G401.6 (cell line): ENCODE measurements around the gene RAD23B.

Experiments used
- FAIRE-seq: peaks from 2 replicates; lab custom pipeline; 2012; peaks lifted over from hg19 to GRCh38; lab: Jason Lieb, UNC

RAD23B gene

DNA sequence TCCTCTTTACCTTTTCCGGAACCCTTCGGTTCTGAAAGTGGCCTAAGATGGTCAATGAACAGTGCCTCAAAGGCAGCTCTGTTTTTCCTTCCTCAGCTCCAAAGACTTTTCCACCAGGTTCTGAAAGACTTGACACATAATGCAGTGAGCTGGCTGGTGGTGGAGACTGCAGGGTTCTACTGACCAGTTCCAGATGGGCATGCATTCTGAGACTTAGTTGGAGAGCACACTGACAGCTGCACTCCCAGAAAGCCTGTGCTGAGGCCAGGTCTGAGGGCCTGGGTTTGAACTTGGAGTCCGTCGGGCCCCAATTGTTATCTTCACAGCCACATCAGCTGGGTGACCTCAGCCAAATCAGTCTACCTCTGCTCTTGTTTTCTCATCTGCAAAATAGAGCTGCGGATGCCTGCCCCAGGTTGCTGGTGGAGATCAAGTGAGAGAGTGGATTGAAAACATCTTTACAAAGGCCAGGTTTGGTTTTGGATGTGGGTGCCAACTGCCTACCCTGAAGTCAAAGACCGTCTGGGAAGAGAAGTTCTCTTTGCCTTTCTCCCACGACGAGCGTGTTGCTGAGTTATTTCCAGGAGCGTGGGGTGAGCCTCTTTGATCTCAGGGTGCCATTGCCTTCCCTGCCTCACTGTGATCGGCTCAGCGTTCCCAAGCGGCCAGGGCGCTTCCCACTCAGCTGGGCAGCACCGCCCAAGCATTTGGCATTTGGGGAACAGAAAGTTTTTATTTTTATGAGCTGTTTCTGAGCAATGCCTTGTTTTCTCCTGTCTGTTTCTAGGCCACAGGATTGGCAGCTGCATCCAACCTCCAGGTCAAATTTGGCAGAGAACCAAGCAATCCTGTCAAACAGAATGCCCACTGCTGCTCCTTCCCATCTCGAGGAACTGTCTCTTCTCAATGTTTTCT is 54.9 kb downstream of the RAD23B start:
- FAIRE-seq = no peak

DNA sequence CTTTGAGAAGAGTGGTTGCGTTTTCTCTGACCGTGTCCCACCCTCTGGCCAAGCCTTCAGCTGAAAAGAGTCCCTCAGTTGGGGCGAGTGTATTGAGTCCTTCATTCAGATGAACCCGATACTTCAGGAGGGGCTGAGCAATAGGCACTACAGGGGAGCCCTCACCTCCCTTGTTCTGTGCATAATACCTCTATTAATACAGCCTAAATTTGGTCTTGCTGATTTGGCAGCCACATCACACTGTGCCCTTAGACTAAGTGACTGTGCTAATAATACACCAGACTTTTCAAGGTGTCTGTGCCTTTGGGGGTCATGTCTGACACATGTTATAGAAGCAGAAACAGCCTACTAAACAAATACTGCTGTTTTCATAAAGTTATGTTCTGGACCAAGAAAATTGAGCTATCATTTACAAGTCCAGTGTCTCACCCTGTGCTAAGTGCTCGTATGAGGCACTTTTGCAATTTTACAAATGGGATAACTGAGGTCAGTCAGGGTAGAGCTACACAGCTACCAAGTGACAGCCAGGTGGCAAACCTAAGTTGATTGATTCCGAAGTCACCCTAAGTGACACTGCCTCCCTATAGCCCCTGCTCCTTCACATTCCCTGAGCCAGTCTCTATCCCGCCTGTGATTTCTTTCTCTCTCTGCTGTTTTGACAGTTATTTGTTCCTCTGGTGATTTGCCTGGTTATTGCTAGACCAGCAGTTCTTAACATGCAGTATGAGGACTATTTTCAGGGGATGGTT is 56.0 kb downstream of the RAD23B start:
- no peak for FAIRE-seq

DNA sequence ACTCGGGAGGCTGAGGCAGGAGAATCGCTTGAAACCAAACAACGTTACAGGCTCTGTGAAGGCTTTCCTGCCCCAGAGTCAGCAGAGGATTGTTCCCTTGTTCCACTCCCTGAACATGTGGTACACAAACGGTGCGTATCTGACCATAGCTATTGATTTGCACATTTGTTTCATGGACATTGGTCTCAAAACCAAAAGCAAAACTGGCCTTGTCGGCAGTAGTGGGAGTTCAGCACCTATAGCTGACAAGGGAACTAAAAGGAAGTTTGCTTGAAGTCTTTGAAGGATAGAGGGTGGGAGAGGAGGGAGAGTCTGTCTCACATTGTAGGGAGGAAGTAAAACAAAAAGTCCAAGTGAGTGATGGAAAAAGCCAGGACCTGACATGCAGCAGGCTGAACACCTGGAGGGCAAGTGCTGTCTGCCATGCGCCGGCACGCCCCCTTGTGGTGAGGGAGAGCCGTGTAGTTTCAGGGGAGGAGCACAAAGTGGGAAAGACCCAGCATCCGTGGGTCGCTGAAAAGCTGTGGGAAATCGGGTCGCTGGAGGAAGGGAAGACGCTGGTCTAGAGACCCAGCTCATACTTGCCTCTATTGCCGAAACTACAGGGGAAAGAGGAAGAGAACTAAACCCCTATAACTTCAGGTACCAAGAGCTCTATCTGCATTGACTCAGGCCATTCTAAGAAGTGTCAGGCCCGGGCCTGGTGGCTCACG is 58.0 kb downstream of the RAD23B start:
- FAIRE-seq = peak; percentile 88

DNA sequence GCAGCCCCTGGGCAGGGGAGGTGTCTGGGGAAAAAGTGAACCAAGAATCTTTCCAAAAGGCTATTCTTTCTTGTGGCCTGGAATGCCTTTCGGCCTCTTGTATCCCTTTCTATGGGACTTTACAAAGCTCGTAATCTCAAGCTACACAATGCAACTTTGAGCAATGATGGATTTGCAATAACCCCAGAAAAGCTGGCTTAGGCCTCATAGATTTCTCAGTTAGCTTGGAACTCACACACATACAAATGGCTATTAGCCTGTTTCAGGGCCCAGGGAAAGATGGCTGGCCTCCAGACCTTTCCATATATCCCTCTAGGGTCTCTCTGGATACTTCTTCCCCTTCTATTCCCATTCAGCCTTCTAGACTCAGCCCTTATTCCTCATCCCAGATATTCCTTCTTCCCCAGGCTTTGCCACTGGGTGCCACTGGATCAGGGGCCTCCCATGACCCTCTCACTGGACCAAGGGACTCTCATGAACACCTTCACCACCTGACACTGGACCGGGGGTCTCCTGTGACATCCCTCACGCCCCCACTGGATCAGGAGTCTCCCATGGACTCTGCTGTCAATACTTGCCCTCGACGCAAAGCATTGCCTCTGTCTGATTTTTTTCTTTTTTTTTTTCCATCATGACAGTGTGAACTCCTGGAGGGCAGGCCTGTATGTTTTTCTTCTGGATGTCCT is 59.5 kb downstream of the RAD23B start:
- no peak for FAIRE-seq

DNA sequence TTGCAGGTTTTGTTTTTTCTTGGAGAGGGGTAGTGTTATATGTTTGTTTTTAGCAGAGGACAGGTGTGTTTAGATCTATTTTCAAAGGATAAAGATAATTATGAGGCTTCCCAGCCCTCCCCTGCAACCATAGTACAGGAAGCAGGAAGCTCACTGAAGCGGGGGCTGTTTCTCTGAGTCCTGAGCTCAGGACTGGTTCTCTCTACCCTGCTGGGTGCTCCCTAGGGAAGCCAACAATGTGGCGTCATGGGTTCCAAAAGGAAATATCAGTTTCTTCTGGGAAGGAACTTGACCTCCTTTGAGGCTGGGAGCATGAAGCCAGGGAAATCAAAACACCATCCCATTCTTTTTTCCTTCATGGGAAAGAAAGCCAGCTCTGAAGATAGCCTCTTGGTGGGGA is 62.2 kb downstream of the RAD23B start:
- no peak for FAIRE-seq

DNA sequence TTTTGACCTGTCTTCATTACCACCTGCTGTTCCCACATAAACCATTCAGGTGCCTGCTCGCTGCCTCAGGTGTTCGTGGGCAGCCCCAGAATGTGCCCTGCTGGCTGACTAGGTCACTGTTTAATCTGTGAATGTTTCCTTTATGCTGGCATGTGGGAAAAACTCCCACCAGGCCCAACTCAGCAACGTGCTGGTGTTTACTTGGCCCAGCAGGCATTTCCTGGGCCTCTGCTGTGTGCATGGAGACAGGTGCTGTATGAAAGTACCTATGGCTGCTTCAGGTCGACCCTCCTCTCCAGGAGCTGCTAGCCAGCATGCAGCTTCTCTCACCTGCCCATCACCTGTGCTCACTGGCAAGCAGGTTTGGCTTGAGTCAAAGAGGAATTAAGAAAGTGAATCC is 65.8 kb downstream of the RAD23B start:
- FAIRE-seq = no peak

DNA sequence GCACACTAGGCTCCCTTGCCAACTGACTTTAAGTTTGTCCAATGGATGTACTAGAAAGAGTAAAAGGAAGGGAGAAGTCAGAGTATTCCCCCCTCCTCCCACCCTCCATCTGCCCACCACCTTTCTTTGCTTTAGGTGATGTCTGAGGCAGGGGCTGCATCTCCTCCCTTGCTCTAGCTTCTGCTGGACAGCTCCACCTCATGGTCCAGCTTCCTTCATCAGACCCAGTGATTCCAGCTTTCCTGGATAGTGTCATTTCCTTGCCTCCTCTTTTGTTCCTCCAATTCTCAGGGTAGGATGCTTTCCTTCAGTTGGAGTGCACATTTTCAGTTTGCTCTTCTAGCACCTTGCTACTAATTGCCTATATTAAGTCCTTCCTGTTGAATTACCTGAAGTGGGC is 67.4 kb downstream of the RAD23B start:
- FAIRE-seq = no peak

DNA sequence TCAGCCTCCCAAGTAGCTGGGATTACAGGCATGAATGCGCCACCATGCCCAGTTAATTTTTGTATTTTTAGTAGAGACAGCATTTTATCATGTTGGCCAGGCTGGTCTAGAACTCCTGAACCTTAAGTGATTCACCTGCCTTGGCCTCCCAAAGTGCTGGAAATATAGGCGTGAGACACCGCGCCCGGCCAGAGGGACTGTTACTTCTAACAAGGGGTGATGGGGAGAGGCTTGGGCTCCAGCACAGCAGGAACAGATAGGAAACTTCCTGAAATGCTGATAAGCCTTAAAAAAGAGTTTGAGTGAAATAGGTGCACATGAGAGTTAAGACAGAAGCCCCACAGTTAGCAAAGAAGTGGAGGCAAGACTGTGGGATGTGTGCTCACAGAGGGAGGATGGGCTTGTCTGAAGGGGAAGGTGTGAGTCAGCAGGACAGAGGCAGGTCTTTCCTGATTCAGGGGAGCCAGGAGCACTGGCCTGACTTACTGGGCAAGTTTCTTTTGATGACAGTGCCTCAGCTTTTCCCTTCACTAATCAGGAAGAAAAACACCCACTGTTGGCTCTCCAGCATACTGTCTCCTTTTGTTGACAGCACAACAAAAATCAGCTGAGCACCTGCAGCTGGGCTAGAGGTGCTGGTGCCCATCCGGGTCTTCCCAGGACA is 68.4 kb downstream of the RAD23B start:
- FAIRE-seq = no peak

DNA sequence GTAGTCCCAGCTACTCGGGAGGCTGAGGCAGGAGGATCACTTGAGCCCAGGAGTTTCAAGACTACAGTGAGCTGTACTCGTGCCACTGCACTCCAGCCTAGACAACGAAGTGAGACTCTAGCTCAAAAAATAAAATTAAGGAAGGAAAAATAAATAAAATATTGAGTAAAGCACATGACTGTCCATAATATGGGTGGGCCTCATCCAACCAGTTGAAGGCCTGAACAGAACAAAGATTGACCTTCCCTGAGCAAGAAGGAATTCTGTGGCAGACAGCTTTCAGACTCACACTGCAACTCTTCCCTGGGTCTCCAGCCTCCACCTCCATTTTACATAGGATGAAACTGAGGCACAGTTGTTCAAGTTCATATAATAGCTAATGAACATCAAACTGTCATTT is 72.3 kb downstream of the RAD23B start:
- no peak for FAIRE-seq

DNA sequence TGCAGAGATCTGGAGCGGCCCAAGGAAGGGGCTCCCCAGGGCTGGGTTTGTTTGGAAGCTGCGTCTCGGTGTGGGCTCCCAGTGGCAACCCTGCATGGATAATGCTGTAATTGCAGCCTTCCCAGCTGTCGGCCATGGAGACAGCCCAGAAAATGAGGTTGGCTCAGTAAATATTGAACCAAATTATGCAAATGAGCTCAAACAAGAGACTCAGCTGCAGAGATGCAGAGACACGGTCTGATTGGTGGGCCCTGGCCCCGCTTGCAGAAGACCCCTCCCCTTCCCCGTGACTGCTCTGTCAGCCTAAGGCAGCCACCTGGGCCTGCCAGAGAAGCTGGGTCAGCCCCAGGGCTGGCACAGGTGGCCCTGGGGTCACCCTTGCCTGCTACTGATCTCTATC is 75.9 kb downstream of the RAD23B start:
- no peak for FAIRE-seq

DNA sequence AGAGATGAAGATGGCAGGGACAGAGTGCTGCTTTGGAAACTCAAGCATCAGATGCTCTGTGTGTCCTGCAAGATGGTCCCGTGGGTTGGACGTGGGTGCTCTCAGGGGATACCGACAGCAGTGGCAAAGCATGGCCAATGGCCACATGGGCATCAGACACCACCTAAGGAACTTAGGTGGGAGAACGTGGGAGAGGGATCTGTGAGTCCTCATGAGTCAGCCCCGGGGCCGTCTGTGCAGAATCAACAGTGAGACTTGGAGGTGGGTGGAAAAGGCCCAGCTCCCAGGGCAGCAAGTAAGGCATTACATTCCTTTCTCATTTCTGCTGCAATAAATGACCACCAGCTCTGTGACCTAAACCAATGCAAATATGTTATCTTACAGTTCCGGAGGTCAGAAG is 77.0 kb downstream of the RAD23B start:
- FAIRE-seq = no peak

DNA sequence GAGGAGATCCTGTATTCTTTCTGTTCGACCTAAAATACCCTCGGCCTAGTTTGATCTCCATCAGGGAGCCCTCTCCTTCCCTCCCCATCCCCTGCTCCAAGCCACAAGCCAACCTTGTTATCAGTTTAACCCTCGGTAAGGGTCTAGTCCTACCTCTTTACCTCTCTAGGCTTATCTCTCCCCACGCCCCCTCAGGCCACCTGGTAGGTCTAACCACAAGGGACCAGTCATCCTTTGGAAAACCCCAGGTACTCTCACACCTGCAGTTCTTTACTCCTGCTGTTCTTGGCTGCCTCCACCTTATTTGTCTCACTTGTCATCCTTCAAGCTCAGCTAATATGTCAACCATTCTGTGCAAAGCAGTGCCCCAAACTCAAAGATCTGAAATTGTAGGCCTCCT is 78.7 kb downstream of the RAD23B start:
- FAIRE-seq = no peak

DNA sequence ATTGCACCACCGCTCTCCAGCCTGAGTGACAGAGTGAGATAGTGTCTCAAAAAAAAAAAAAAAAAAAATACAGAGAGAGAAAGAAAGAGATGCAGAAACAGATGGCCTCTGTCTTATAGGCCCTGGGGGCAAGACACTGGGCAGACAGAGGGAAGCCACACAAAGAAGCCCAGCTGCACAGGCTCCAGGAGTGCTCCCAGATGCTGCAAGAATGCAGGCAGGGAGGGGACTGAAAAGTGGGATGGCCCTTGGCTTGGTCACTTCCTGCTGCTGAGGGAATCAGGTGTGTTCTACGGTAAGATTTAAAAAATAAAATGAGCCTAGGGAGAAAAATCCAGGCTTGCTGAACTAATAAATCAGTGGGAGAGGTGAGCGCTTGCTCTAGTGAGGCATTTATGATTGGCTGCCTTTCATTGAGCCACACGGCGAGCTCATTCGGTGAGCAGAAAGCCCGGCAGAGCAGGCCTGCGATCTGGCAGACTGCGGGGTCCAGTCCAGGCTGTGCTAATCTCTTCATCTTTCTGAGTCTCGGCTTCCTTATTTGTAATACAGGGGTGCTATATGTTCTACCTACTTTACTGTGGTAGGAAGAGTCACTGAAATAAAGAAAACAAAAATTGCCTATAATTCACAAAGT is 80.6 kb downstream of the RAD23B start:
- FAIRE-seq = no peak

DNA sequence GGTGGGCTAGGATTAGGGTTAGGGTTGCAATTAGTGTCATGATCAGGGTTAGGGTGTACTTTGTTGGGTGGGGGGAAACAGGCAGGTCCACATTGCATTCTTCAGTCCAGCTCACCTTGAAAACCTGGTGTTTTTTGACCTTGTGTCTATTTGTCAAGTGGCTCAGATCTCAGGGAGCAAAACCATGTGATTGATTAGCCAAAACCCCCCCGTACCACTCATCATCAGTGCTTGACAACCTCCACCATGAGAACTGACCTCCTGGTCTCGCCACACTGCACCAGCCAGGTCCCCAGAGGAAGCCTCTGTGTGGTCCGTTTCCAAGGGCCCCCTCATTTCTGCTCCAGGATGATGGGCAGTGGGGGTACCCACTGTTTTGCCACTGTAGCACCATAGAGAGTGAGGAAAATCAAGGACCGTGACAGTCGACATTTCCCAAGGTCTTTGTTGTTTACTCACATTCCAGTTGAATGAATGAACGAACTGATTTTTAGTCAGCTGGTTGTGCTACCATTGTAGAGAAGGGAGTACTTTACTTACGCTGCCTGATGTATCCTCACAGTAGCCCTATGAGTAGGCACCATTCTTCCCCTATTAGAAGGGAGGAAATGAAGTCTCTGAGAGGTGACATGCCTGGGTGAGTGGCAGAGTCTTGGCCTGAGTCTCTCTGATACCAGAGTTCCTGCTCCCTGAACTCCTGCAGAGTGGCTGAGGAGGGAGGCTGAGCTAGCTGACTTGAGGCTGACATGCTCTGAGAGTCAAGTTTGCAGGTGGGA is 84.8 kb downstream of the RAD23B start:
- no peak for FAIRE-seq

DNA sequence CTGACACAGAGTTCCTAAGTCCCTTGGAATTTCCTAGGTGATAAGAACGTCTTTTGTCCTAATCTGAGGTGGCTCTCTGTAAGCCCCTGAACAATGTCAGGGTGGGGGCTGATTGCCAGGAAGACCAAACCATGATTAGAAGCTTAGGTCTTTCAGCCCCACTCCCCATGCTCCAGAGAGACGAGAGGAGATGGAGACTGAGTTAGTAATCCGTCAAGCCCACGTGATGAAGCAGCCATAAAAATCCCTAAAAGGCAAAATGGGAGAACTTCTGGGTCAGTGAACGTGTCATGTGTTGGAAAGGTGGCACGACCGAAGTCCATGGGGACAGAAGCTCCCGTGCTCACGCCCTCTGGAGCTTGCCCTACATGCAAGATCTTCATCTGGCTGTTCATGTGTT is 85.6 kb downstream of the RAD23B start:
- FAIRE-seq = no peak

DNA sequence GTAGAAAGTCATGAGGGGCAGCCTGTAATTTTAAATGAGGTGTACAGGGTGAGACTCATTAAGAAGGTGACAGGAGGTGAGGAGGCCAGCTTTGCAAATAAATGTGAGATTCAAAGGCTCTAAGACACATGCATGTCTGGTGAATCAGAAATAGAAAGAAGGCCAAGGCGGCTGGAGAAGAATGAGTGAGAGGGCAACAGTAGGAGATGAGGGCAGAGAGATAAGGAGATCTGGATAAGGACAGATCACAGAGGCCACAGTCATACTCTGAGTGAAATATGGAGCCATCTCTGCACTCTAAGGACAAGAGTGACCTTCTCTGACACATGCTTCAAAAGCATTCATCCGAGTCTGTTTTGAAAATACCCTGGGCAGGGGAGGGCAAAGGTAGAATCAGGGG is 90.7 kb downstream of the RAD23B start:
- no peak for FAIRE-seq

DNA sequence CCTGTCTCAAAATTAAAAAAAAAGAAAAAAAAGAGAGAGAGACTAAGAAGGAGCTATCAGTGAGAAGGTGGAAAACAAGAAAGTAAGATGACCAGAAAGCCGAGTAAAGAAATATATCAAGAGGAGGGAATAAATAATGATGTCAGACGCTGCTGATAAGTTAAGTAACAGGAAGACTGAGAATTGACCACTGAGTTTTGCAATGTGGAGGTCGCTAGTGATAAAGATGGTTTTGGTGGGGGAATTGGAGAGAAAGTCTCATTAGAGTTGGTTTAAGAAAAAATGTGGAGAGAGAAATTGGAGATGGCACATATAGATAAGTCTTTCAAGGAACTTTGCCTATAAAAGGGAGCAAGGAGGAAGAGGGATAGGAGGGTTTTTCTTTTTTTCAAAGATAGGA is 91.9 kb downstream of the RAD23B start:
- no peak for FAIRE-seq

DNA sequence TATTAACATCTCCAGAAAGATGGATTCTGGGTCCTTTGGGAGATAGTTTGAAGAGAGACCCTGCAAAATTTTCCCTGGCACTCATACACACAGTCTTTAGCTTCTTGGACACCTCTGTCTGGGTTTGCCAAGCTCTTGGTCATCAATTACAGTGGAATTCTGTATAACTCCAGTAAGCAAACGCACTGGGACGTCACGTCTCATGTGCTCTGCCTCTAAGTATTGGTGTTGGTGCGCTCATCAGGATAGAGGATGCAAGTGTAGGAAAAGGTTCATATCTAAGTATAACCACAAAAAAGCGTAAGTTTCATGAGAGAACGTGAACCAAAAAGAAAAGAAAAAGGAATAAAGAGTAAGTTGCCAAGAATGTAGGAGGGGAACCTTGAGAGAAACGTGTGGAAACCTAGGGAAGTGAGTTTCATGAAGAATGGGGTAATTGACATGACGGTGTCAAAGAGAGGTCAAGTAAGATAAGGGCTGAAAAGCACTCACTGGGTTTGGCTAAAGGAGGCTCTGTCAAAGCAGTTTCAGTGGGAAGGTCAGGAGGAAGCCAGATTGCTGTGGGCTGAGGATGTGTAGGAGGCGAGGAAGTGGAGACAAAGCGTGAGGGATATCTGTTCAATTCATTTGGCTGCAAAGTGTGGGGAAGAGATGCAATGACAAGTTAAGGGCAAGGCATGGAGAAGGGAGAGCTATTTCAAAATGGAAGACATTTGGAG is 92.7 kb downstream of the RAD23B start:
- no peak for FAIRE-seq

DNA sequence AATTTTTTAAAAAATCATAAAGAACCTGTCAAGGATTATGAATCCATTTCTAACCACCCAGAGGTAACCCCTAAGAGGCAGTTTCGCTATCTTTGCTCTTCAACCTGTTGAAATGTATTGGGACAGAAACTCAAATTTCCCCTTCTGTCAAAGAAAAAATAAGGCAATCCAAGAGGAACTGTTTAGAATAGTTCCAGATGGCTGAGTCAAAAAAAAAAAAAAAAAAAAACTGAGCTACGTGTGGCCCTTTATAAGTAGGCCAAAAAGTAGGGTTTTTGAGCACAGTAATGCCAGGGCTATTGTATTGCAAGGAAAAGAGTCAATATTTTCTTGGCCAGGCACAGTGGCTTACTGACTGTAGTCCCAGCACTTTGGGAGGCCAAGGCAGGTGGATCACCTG is 94.9 kb downstream of the RAD23B start:
- no peak for FAIRE-seq
